ENCODE data around the gene SLC35D3. TPM values are rescaled to one million over a fixed set of nuclear protein-coding genes. Genes with fewer than 3 reads are reported as not detected.
"Not testable (repeated sequence)": the region's sequence is repeated elsewhere in the genome, so short reads cannot be mapped to it uniquely, and the experiment has no call there.

The SLC35D3 gene, protein sequence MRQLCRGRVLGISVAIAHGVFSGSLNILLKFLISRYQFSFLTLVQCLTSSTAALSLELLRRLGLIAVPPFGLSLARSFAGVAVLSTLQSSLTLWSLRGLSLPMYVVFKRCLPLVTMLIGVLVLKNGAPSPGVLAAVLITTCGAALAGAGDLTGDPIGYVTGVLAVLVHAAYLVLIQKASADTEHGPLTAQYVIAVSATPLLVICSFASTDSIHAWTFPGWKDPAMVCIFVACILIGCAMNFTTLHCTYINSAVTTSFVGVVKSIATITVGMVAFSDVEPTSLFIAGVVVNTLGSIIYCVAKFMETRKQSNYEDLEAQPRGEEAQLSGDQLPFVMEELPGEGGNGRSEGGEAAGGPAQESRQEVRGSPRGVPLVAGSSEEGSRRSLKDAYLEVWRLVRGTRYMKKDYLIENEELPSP
- 0.42 and 0.63 TPM in 2 replicates for total RNA-seq (2014; rRNA removed; shearing (Covaris generic))

- DNase-seq: peak; percentile 85
- Histone ChIP-seq H3K36me3 (replicated peaks; ENCODE audit: control insufficient read depth, insufficient read depth, low read length) (no peaks in the 10 kb centered on the region), H3K27me3 (ENCODE audit: control insufficient read depth, insufficient read depth, low read length) (peaks cover 51% of the 10 kb centered on the region), H3K4me3 (ENCODE audit: insufficient read depth, low read depth, low read length) (peak within 1 kb of the TSS; percentile 48)
Observed at GRCh38 chr6:136921936-136922684, at the start of gene SLC35D3. Gene SLC35D3 (plus strand): TSS chr6:136922301. CDS start chr6:136922429, 128 bp downstream.

GRCh38 chr6:136873748-136874147 lies 48.4 kb upstream of the SLC35D3 start:
- no peak overlapping the region for H3K4me3 ChIP-seq (ENCODE audit: insufficient read depth, low read depth, low read length)

DNA sequence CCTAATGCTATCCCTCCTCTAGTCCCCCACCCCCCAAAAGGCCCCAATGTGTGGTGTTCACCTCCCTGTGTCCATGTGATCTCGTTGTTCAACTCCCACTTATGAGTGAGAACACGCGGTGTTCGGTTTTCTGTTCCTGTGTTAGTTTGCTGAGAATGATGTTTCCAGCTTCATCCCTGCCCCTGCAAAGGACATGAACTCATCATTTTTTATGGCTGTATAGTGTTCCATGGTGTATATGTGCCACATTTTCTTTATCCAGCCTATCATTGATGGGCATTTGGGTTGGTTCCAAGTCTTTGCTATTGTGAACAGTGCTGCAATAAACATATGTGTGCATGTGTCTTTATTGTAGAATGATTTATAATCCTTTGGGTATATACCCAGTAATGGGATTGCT lies 45.6 kb upstream of the SLC35D3 start:
- not testable (repeated sequence) for DNase-seq; H3K4me3 ChIP-seq (ENCODE audit: insufficient read depth, low read depth, low read length); H3K36me3 ChIP-seq (replicated peaks; ENCODE audit: control insufficient read depth, insufficient read depth, low read length); H3K27me3 ChIP-seq (ENCODE audit: control insufficient read depth, insufficient read depth, low read length)

More at GRCh38 chr6:136873748-136874147, 48.4 kb upstream of the SLC35D3 start:
- no peak for DNase-seq
- Histone ChIP-seq H3K27me3 (ENCODE audit: control insufficient read depth, insufficient read depth, low read length) (no peaks in the 10 kb centered on the region), H3K36me3 (replicated peaks; ENCODE audit: control insufficient read depth, insufficient read depth, low read length) (no peaks in the 10 kb centered on the region; the same call in none of the 2 replicates)

DNA sequence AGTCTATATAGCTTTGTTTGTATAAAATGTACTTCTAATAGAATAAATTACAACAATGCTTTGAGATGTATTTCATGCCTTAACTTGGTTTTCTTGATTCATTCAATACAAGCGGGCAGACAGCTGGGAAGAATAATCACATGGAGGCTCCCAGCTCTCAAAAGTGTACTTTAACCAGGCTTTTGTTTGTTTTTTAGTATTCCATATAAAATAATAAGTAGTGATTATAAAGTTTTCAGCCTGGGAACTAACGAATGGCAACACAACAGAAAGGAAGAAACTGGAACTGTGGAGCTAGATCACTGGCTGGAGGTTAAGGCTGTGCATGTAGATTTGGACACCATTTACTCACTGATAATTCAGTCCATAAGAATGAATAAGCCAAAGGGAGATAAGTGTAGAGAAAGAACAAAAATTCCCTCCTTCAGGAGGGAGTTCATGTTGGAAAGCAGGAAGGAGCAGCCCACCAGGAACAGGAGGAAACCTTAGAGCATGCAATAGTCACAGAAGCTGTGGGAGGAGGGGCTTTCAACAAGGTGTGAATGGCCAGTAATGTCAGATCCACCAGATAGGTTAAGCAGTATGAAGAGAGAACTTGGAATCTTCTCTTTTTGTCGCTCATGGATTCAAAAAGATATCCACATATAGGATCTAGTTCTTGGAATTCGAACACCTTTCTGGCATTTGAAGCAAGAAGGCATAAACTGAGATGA lies 41.2 kb upstream of the SLC35D3 start:
- DNase-seq: no peak

DNA sequence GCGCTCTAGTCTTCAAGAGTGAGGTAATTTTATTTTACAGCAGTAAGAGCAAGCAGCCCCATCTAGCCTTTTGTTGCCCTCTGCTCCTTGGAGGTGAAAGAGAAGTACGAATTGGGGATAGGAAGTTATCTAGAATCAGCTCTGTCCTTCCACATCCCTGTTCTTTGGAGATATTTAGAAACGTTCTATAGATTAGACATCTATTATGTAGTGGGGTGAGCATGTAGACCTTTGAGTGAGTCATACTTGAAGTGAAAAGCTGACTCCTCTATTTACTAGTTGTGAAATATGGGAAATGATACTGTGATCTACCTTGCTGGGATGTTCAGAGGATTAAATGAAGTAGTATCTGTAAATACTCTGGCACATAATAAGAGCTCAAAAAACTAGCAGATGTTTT lies 36.0 kb upstream of the SLC35D3 start:
- no peak overlapping the region for H3K4me3 ChIP-seq (ENCODE audit: insufficient read depth, low read depth, low read length)
- no peak for DNase-seq
- no peaks in the 10 kb centered on the region for H3K36me3 ChIP-seq (replicated peaks; ENCODE audit: control insufficient read depth, insufficient read depth, low read length)
- H3K27me3 ChIP-seq (ENCODE audit: control insufficient read depth, insufficient read depth, low read length): no peaks in the 10 kb centered on the region

More for the DNA sequence above, 41.2 kb upstream of the SLC35D3 start:
- Histone ChIP-seq H3K4me3 (ENCODE audit: insufficient read depth, low read depth, low read length) (no peak overlapping the region), H3K36me3 (replicated peaks; ENCODE audit: control insufficient read depth, insufficient read depth, low read length) (no peaks in the 10 kb centered on the region), H3K27me3 (ENCODE audit: control insufficient read depth, insufficient read depth, low read length) (no peaks in the 10 kb centered on the region)

DNA sequence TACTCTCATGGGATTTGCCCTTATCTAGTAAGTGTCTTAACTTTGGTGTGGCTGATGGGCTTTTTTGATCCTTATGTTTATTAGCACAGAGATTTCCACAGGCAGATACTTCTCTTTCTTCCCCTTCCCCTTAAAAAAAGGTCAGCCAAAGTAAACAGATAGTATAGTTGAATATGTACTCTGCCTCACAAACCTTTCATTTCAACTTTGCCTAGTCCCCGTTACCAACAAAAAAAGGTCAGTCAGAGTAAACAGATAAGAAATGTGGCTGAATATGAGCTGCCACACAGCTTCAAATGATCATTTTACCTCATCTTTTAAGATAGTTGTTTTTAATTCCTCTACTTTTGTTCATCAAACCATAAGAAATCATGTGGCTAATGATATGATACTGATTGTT lies 34.1 kb upstream of the SLC35D3 start:
- H3K4me3 ChIP-seq (ENCODE audit: insufficient read depth, low read depth, low read length): no peak overlapping the region
- no peaks in the 10 kb centered on the region for H3K27me3 ChIP-seq (ENCODE audit: control insufficient read depth, insufficient read depth, low read length)
- DNase-seq: no peak
- H3K36me3 ChIP-seq (replicated peaks; ENCODE audit: control insufficient read depth, insufficient read depth, low read length): no peaks in the 10 kb centered on the region

DNA sequence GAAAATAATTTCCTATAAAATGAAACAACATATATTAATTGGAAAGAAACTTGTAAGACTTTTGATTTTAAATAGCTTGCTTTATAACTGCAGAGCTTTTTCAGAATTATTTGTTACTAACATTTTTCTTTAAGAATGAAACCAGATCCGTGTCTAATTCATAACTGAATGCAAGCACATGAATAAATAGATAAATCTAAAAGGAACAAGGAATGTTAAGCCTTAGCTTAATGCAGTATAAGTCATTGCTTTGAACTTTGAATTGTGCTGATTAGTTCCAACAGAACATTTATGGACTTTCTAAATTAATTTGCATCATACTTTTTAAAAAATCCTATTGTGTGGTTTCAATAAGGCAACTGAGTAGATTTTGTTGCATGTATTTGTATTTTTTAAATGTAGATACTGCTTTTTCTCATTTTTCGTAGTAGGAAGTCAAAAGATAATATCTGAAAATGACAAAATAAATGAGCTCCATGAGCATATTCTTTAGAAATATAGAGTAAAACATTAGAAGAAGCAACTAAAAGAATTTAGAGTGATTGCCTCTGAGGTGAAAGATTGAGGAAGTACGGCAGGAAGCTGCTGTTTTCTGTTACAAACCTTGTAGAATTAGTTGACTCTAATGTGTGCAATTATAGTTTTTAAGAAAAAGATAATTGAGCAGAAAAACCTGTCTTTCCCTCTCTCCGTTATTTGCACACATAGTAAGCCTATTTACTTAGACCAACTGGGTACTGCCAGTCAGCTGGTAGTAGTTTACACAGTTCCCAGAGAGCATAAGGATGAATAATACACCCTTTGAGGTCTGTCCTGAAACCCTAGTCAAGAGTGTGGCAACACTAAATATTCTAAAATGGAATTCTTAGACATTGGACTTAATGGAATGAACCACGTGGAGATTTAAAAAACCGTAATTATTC lies 32.6 kb upstream of the SLC35D3 start:
- no peak overlapping the region for H3K4me3 ChIP-seq (ENCODE audit: insufficient read depth, low read depth, low read length)
- no peaks in the 10 kb centered on the region for H3K36me3 ChIP-seq (replicated peaks; ENCODE audit: control insufficient read depth, insufficient read depth, low read length)
- H3K27me3 ChIP-seq (ENCODE audit: control insufficient read depth, insufficient read depth, low read length): no peaks in the 10 kb centered on the region
- DNase-seq: no peak

- DNase-seq: no peak
- Histone ChIP-seq H3K4me3 (ENCODE audit: insufficient read depth, low read depth, low read length) (no peak overlapping the region), H3K27me3 (ENCODE audit: control insufficient read depth, insufficient read depth, low read length) (no peaks in the 10 kb centered on the region), H3K36me3 (replicated peaks; ENCODE audit: control insufficient read depth, insufficient read depth, low read length) (no peaks in the 10 kb centered on the region)
Observed at GRCh38 chr6:136890194-136890839, 31.8 kb upstream of the SLC35D3 start.

- H3K27me3 ChIP-seq (ENCODE audit: control insufficient read depth, insufficient read depth, low read length): no peaks in the 10 kb centered on the region
- no peak overlapping the region for H3K4me3 ChIP-seq (ENCODE audit: insufficient read depth, low read depth, low read length)
- no peak for DNase-seq
- H3K36me3 ChIP-seq (replicated peaks; ENCODE audit: control insufficient read depth, insufficient read depth, low read length): no peaks in the 10 kb centered on the region
Observed at GRCh38 chr6:136890986-136891385, 31.1 kb upstream of the SLC35D3 start.

DNA sequence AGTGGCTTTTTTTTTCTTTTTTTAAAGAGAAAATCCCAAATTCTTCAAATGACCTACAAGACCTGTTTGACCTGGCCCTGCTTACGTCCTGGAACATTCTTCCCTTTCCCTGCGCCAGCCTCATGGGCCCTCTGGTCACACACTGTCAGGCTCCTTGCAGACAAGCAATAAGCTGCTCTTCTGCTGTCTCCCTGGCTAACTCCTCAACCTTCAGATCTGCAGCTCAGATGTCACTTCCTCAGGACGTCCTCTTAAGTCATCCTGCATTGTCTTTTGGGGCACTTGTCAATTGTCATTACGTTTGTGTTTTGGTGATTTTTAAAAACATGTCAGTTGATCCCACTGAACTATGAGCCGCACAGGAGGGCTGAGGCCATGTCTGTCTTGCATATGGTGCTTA lies 28.9 kb upstream of the SLC35D3 start:
- Histone ChIP-seq H3K4me3 (ENCODE audit: insufficient read depth, low read depth, low read length) (no peak overlapping the region), H3K27me3 (ENCODE audit: control insufficient read depth, insufficient read depth, low read length) (no peaks in the 10 kb centered on the region), H3K36me3 (replicated peaks; ENCODE audit: control insufficient read depth, insufficient read depth, low read length) (no peaks in the 10 kb centered on the region)
- no peak for DNase-seq

GRCh38 chr6:136895901-136896300 lies 26.2 kb upstream of the SLC35D3 start:
- no peak overlapping the region for H3K4me3 ChIP-seq (ENCODE audit: insufficient read depth, low read depth, low read length)
- DNase-seq: no peak
- no peaks in the 10 kb centered on the region for H3K27me3 ChIP-seq (ENCODE audit: control insufficient read depth, insufficient read depth, low read length)
- H3K36me3 ChIP-seq (replicated peaks; ENCODE audit: control insufficient read depth, insufficient read depth, low read length): peaks cover 2% of the 10 kb centered on the region

DNA sequence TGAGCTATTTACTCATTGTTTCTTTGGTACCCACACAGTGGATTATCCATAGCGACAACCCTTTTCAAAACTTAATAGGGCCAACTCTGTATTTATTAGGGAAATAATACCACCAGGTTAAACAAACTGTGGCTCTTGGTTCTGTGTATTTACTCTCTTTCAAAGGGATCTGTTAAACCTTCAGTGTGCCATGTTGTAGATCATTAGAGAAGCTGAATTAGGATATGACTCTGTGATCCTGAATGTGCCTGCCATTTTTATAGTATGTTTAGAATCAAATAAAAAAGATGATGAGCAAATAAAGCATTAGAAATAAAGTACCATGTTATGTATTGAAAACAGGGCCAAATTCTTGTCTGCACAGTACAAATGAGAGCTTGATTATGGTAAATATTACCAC lies 25.0 kb upstream of the SLC35D3 start:
- no peak for DNase-seq
- Histone ChIP-seq H3K27me3 (ENCODE audit: control insufficient read depth, insufficient read depth, low read length) (no peaks in the 10 kb centered on the region), H3K4me3 (ENCODE audit: insufficient read depth, low read depth, low read length) (no peak overlapping the region), H3K36me3 (replicated peaks; ENCODE audit: control insufficient read depth, insufficient read depth, low read length) (peaks cover 5% of the 10 kb centered on the region)

- no peak for DNase-seq
- no peaks in the 10 kb centered on the region for H3K27me3 ChIP-seq (ENCODE audit: control insufficient read depth, insufficient read depth, low read length)
- H3K4me3 ChIP-seq (ENCODE audit: insufficient read depth, low read depth, low read length): no peak overlapping the region
- H3K36me3 ChIP-seq (replicated peaks; ENCODE audit: control insufficient read depth, insufficient read depth, low read length): peaks cover 5% of the 10 kb centered on the region
Observed at GRCh38 chr6:136901212-136901784, 20.8 kb upstream of the SLC35D3 start.
